Measurements from ENCODE around the gene SPACA7.

- TF ChIP-seq YY1 (IDR thresholded peaks at IDR 0.05; ENCODE audit: insufficient read depth, insufficient read length): no peak
- no peak for TF ChIP-seq ZNF274 (IDR thresholded peaks at IDR 0.05; ENCODE audit: low read depth, low read length)
- no peak for TF ChIP-seq SUZ12 (IDR thresholded peaks at IDR 0.05; ENCODE audit: extremely low read depth, insufficient read depth, insufficient read length)
Observed at GRCh38 chr13:112450904-112451240, 74.7 kb downstream of the SPACA7 start.
